ENCODE measurements around the gene RBM12. TPM values are rescaled to one million over a fixed set of nuclear protein-coding genes. Genes with fewer than 3 reads are reported as not detected.

Gene RBM12
- total RNA-seq, 4 donors from 2014 or later: 30.5 to 44.9 (median 35.7) TPM

- intact Hi-C loops (cut with DNase I): loop anchor here (10.0 kb wide), 1 partner anchor 240 kb away; no protein-coding TSS in a partner anchor
- H3K36me3 ChIP-seq: peaks cover 59 to 67% of the 10 kb centered on the region in 2 donors
- no peak for DNase-seq
- H3K4me1 ChIP-seq: peaks cover 7 to 8% of the 10 kb centered on the region in 2 donors
- H3K27ac ChIP-seq: no peak overlapping the region
- no peak overlapping the region for H3K4me3 ChIP-seq (replicated peaks in 1 of 3)
- WGBS, 2 donors: 93 to 94% methylated on average over 5 of the region's 5 CpGs
- H3K9me3 ChIP-seq: no peaks in the 10 kb centered on the region
- H3K27me3 ChIP-seq: no peaks in the 10 kb centered on the region
- no peak for TF ChIP-seq CTCF (IDR thresholded peaks at IDR 0.05)
- TF ChIP-seq POLR2A (IDR thresholded peaks at IDR 0.05): no peak
These were observed 40.0 kb upstream of the RBM12 start for GRCh38 chr20:35704514-35705261.

- Histone ChIP-seq H3K4me1 (peaks cover 1 to 12% of the 10 kb centered on the region in 2 donors), H3K36me3 (peaks cover 52 to 62% of the 10 kb centered on the region in 2 donors), H3K9me3 (no peaks in the 10 kb centered on the region), H3K27me3 (no peaks in the 10 kb centered on the region), H3K4me3 (replicated peaks in 1 of 3) (no peak overlapping the region), H3K27ac (no peak overlapping the region)
- intact Hi-C loops (cut with DNase I): loop anchor here (10.0 kb wide), 1 partner anchor 238 kb away; no protein-coding TSS in a partner anchor
- WGBS, 2 donors: 74 to 77% methylated on average over 4 of the region's 4 CpGs
- no peak for DNase-seq
- no peak for TF ChIP-seq CTCF (IDR thresholded peaks at IDR 0.05)
- TF ChIP-seq POLR2A (IDR thresholded peaks at IDR 0.05): no peak
These were observed 38.4 kb upstream of the RBM12 start for GRCh38 chr20:35702824-35703695.

DNA sequence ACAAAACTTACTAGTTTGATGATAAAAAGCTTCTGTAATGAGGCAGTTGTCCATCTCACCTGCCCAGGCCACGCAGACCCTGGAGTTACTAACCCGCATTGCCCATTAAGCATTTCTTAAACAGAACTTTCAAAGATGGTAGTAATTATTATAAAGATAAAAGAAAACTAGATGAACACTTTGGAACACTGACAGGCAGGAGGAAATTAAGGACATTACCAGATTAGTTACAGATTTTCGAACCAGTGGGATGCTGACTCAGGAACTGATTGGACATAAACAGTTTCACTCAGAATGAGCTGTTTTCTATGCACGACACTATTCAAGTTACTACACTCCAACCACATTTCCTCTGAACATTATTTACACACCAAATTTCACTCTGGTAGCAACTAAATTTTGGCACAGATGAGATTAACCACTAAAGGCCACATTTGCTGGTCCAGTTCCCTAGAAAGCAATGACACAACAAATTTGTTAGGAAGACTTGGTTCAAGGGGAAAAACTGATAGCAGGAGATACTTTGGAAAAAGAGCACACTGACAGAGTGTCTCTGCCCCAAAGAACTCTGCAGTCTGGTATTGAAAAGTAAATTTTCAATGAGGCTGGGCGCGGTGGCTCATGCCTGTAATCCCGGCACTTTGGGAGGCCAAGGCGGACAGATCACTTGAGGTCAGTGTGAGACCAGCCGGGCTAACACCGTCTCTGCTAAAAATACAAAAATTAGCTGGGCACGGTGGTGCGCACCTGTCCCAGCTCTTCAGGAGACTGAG lies 37.5 kb upstream of the RBM12 start:
- WGBS, 2 donors: 82 to 86% methylated on average over 12 of the region's 12 CpGs
- H3K4me3 ChIP-seq (replicated peaks in 1 of 3): no peak overlapping the region
- H3K27ac ChIP-seq: no peak overlapping the region
- H3K9me3 ChIP-seq: no peaks in the 10 kb centered on the region
- peaks cover 4 to 19% of the 10 kb centered on the region in 2 donors for H3K4me1 ChIP-seq
- intact Hi-C loops (cut with DNase I): loop anchor here (10.0 kb wide), 1 partner anchor 237 kb away; no protein-coding TSS in a partner anchor
- no peak for DNase-seq
- peaks cover 48 to 57% of the 10 kb centered on the region in 2 donors for H3K36me3 ChIP-seq
- H3K27me3 ChIP-seq: no peaks in the 10 kb centered on the region
- TF ChIP-seq POLR2A (IDR thresholded peaks at IDR 0.05): no peak

- no peak for DNase-seq
- Histone ChIP-seq H3K27ac (peak overlapping the region in 1 of 3 donors; percentile 11), H3K27me3 (no peaks in the 10 kb centered on the region), H3K9me3 (no peaks in the 10 kb centered on the region), H3K4me1 (peaks cover 4 to 19% of the 10 kb centered on the region in 2 donors), H3K36me3 (peaks cover 33 to 42% of the 10 kb centered on the region in 2 donors), H3K4me3 (replicated peaks in 1 of 3) (no peak overlapping the region)
- 93 to 95% methylated on average over 7 of the region's 7 CpGs for WGBS, 2 donors
- intact Hi-C loops (cut with DNase I): loop anchor here (10.0 kb wide), 1 partner anchor 236 kb away; no protein-coding TSS in a partner anchor
- TF ChIP-seq POLR2A (IDR thresholded peaks at IDR 0.05) (no peak), CTCF (IDR thresholded peaks at IDR 0.05) (no peak)
These were observed 36.0 kb upstream of the RBM12 start for GRCh38 chr20:35700625-35701148.
